T-cell (primary cell): ENCODE data around the gene STK33. TPM values are rescaled to one million over a fixed set of nuclear protein-coding genes. Genes with fewer than 3 reads are reported as not detected.

Experiments
- ATAC-seq, 4 experiments: fragments of 200-7000 bp in 3 of 4; fragments of 150-1000 bp in 1 of 4; cut with Tn5 transposase; replicated peaks in 1 of 4; 1 replicate in 3 of 4; 2 replicates in 1 of 4; pipeline ENCODE4 v1.10.0; 2021; ENCODE audit warnings: moderate library complexity in 3 of 4, mild to moderate bottlenecking in 2 of 4, moderate number of reproducible peaks in 1 of 4
- CTCF ChIA-PET, 2 donors: fragments of 300-600 bp; sonication (Branson Sonifier 250); formaldehyde crosslinking; loops; one replicate each; lab custom pipeline; 2022; ENCODE audit warnings: antibody characterized with exemption in 2 of 2; lab: Charles Lee
- POLR2A ChIA-PET, 2 donors: fragments of 300-600 bp; sonication (Branson Sonifier 250); formaldehyde crosslinking; loops; one replicate each; lab custom pipeline; 2022; ENCODE audit warnings: antibody characterized with exemption in 2 of 2; lab: Charles Lee
- DNase-seq, 35 experiments: peaks; one replicate each; pipeline versions ENCODE4 v3.0.0 to v3.0.0-alpha.2; 2013 to 2023
- H3K27ac ChIP-seq: one replicate; pipeline ENCODE4 v1.5.1; 2013; ENCODE audit warnings: low read length
- H3K27me3 ChIP-seq, 2 experiments: replicated peaks in 1 of 2; 1 replicate in 1 of 2; 2 replicates in 1 of 2; pipeline versions ENCODE4 v1.6.1 to v1.7.0; 2013; ENCODE audit warnings: low read length in 1 of 2, mixed read lengths in 1 of 2; ENCODE audit not compliant: control insufficient read depth in 2 of 2, insufficient read depth in 2 of 2; ENCODE audit errors: extremely low read depth in 1 of 2
- H3K36me3 ChIP-seq, 2 donors: 1 replicate in 1 of 2; 2 replicates in 1 of 2; pipeline versions ENCODE4 v1.6.1 to v1.7.0; 2013; ENCODE audit warnings: low read length in 1 of 2; ENCODE audit not compliant: control insufficient read depth in 2 of 2, insufficient read depth in 1 of 2; ENCODE audit errors: extremely low read depth in 1 of 2
- H3K4me1 ChIP-seq, 2 experiments: 1 replicate in 1 of 2; 2 replicates in 1 of 2; pipeline versions ENCODE4 v1.6.1 to v1.7.0; 2013; ENCODE audit warnings: low read length in 2 of 2, mixed read lengths in 1 of 2; ENCODE audit not compliant: insufficient read depth in 2 of 2, control insufficient read depth in 1 of 2; ENCODE audit errors: extremely low read depth in 1 of 2
- H3K4me3 ChIP-seq, 2 donors: 1 replicate in 1 of 2; 2 replicates in 1 of 2; pipeline versions ENCODE4 v1.5.1 to v1.7.0; 2013; ENCODE audit warnings: mild to moderate bottlenecking in 2 of 2, low read length in 1 of 2, moderate library complexity in 1 of 2; ENCODE audit not compliant: control insufficient read depth in 1 of 2; ENCODE audit errors: extremely low read depth in 1 of 2
- H3K9me3 ChIP-seq: 2 replicates; pipeline ENCODE4 v1.7.0; 2013
- H3K27ac Mint-ChIP-seq, 2 donors: one replicate each; pipeline ENCODE4 v1.8.0; 2020 to 2021; ENCODE audit warnings: mild to moderate bottlenecking in 2 of 2, mixed read lengths in 2 of 2
- H3K27me3 Mint-ChIP-seq, 2 donors: one replicate each; pipeline ENCODE4 v1.8.0; 2021 to 2022; ENCODE audit warnings: mixed read lengths in 2 of 2
- H3K36me3 Mint-ChIP-seq: one replicate; pipeline ENCODE4 v1.8.0; 2021; ENCODE audit warnings: mixed read lengths
- H3K4me1 Mint-ChIP-seq, 3 donors: one replicate each; pipeline ENCODE4 v1.8.0; 2020 to 2022; ENCODE audit warnings: mixed read lengths in 3 of 3, mild to moderate bottlenecking in 1 of 3
- H3K4me3 Mint-ChIP-seq, 3 donors: one replicate each; pipeline ENCODE4 v1.8.0; 2020 to 2022; ENCODE audit warnings: mild to moderate bottlenecking in 3 of 3, mixed read lengths in 3 of 3, moderate library complexity in 3 of 3
- H3K9me3 Mint-ChIP-seq, 3 donors: one replicate each; pipeline ENCODE4 v1.8.0; 2020 to 2022; ENCODE audit warnings: mixed read lengths in 3 of 3
- WGBS: methylation state at CpG from one replicate; pipeline ENCODE4 v1.1.5; 2013; ENCODE audit warnings: missing lambda C conversion rate; ENCODE audit not compliant: insufficient coverage; 5-methylcytosine and 5-hydroxymethylcytosine counted together
- total RNA-seq, 35 experiments: library from RNA in 6 of 35; stranded (reverse) in 6 of 35; fragments of 120-200 nt in 1 of 35; gene quantifications; one replicate each; pipeline versions ENCODE4 v1.2.1 to v1.2.4 and lab custom pipeline; 2013 to 2026

The STK33 gene
- total RNA-seq, 5 donors from 2014 or later (not counting 1 experiment from before 2014, with no cell fraction given): 0.30 to 1.5 (median 1.3) TPM

GRCh38 chr11:8408151-8408941 lies 185.7 kb downstream of the STK33 start:
- H3K27me3 ChIP-seq: no peaks in the 10 kb centered on the region
- Mint-ChIP-seq H3K4me1 (no peaks in the 10 kb centered on the region), H3K36me3 (no peaks in the 10 kb centered on the region), H3K27ac (no peak overlapping the region), H3K4me3 (no peak overlapping the region), H3K9me3 (peaks cover 0 to 2% (median 0%) of the 10 kb centered on the region in 3 donors), H3K27me3 (no peaks in the 10 kb centered on the region)
- no peak for ATAC-seq
- DNase-seq: no peak
- 80% methylated on average over 1 of the region's 3 CpGs for WGBS
- no peak overlapping the region for H3K4me3 ChIP-seq
- H3K9me3 ChIP-seq: no peaks in the 10 kb centered on the region
- H3K4me1 ChIP-seq: no peaks in the 10 kb centered on the region
- CTCF ChIA-PET: no interaction called here
- POLR2A ChIA-PET: no interaction called here
- H3K36me3 ChIP-seq: no peaks in the 10 kb centered on the region
- H3K27ac ChIP-seq: no peak overlapping the region

- Mint-ChIP-seq H3K27me3 (no peaks in the 10 kb centered on the region), H3K4me3 (no peak overlapping the region), H3K27ac (no peak overlapping the region), H3K9me3 (peaks cover 0 to 4% (median 2%) of the 10 kb centered on the region in 3 donors), H3K36me3 (no peaks in the 10 kb centered on the region), H3K4me1 (no peaks in the 10 kb centered on the region)
- Histone ChIP-seq H3K9me3 (no peaks in the 10 kb centered on the region), H3K27ac (no peak overlapping the region), H3K4me1 (no peaks in the 10 kb centered on the region), H3K36me3 (no peaks in the 10 kb centered on the region), H3K4me3 (no peak overlapping the region), H3K27me3 (no peaks in the 10 kb centered on the region)
- ChIA-PET POLR2A (interaction anchor here in 1 of 2 donors (0.6 kb wide), 1 partner anchor 1645 kb away, joined by 3 read pairs; no protein-coding TSS in a partner anchor), CTCF (no interaction called here)
- no peak for DNase-seq
- WGBS: no CpG with 5 or more reads among the region's 1 CpG
- ATAC-seq: no peak
These were observed 190.7 kb downstream of the STK33 start for GRCh38 chr11:8403310-8403709.

- DNase-seq (no peak), ATAC-seq (no peak)
- POLR2A ChIA-PET: no interaction called here
- no peak overlapping the region for H3K4me3 Mint-ChIP-seq
- no CpG with 5 or more reads among the region's 3 CpGs for WGBS
- H3K36me3 Mint-ChIP-seq: no peaks in the 10 kb centered on the region
- H3K27me3 ChIP-seq: peaks cover 0 to 4% of the 10 kb centered on the region in 2 experiments
- peaks cover 5 to 7% of the 10 kb centered on the region in 2 donors for H3K27me3 Mint-ChIP-seq
- no peak overlapping the region for H3K27ac Mint-ChIP-seq
- CTCF ChIA-PET: no interaction called here
- H3K9me3 Mint-ChIP-seq: no peaks in the 10 kb centered on the region
- H3K36me3 ChIP-seq: no peaks in the 10 kb centered on the region
- no peak overlapping the region for H3K4me3 ChIP-seq
- no peaks in the 10 kb centered on the region for H3K9me3 ChIP-seq
- no peaks in the 10 kb centered on the region for H3K4me1 ChIP-seq
- no peak overlapping the region for H3K27ac ChIP-seq
- H3K4me1 Mint-ChIP-seq: no peaks in the 10 kb centered on the region
These were observed 201.1 kb downstream of the STK33 start for GRCh38 chr11:8392886-8393285.

GRCh38 chr11:8392166-8392565 lies 201.9 kb downstream of the STK33 start:
- Histone ChIP-seq H3K4me1 (no peaks in the 10 kb centered on the region), H3K36me3 (no peaks in the 10 kb centered on the region), H3K9me3 (no peaks in the 10 kb centered on the region), H3K27ac (no peak overlapping the region), H3K27me3 (peaks cover 0 to 5% of the 10 kb centered on the region in 2 experiments), H3K4me3 (no peak overlapping the region)
- H3K4me1 Mint-ChIP-seq: no peaks in the 10 kb centered on the region
- ATAC-seq: no peak
- no peak overlapping the region for H3K27ac Mint-ChIP-seq
- H3K9me3 Mint-ChIP-seq: no peaks in the 10 kb centered on the region
- H3K27me3 Mint-ChIP-seq: peaks cover 5 to 7% of the 10 kb centered on the region in 2 donors
- no peak overlapping the region for H3K4me3 Mint-ChIP-seq
- ChIA-PET CTCF (no interaction called here), POLR2A (no interaction called here)
- H3K36me3 Mint-ChIP-seq: no peaks in the 10 kb centered on the region
- WGBS: 92% methylated on average over 4 of the region's 4 CpGs
- DNase-seq: no peak

- no peak overlapping the region for H3K27ac Mint-ChIP-seq
- Histone ChIP-seq H3K9me3 (no peaks in the 10 kb centered on the region), H3K36me3 (no peaks in the 10 kb centered on the region), H3K27ac (no peak overlapping the region), H3K27me3 (peaks cover 0 to 5% of the 10 kb centered on the region in 2 experiments), H3K4me1 (no peaks in the 10 kb centered on the region), H3K4me3 (no peak overlapping the region)
- no peaks in the 10 kb centered on the region for H3K9me3 Mint-ChIP-seq
- 92% methylated on average over 6 of the region's 9 CpGs for WGBS
- DNase-seq (no peak), ATAC-seq (no peak)
- ChIA-PET CTCF (no interaction called here), POLR2A (no interaction called here)
- H3K4me1 Mint-ChIP-seq: no peaks in the 10 kb centered on the region
- no peaks in the 10 kb centered on the region for H3K36me3 Mint-ChIP-seq
- H3K27me3 Mint-ChIP-seq: peaks cover 5 to 7% of the 10 kb centered on the region in 2 donors
- H3K4me3 Mint-ChIP-seq: no peak overlapping the region
These were observed 203.0 kb downstream of the STK33 start for GRCh38 chr11:8390851-8391612.

- peaks cover 4 to 7% of the 10 kb centered on the region in 2 donors for H3K27me3 Mint-ChIP-seq
- no peak overlapping the region for H3K27ac Mint-ChIP-seq
- no peaks in the 10 kb centered on the region for H3K9me3 ChIP-seq
- no peak overlapping the region for H3K27ac ChIP-seq
- ChIA-PET POLR2A (interaction anchor here in 1 of 2 donors (0.6 kb wide), 1 partner anchor 24 kb away, joined by 3 read pairs; no protein-coding TSS in a partner anchor), CTCF (no interaction called here)
- H3K4me3 ChIP-seq: no peak overlapping the region
- H3K36me3 ChIP-seq: no peaks in the 10 kb centered on the region
- DNase-seq (no peak), ATAC-seq (no peak)
- no peaks in the 10 kb centered on the region for H3K4me1 Mint-ChIP-seq
- H3K27me3 ChIP-seq: peaks cover 0 to 5% of the 10 kb centered on the region in 2 experiments
- no peaks in the 10 kb centered on the region for H3K36me3 Mint-ChIP-seq
- H3K9me3 Mint-ChIP-seq: no peaks in the 10 kb centered on the region
- 81% methylated on average over 6 of the region's 11 CpGs for WGBS
- H3K4me3 Mint-ChIP-seq: no peak overlapping the region
- H3K4me1 ChIP-seq: no peaks in the 10 kb centered on the region
These were observed 204.7 kb downstream of the STK33 start for GRCh38 chr11:8389029-8389996.
